Endothelial cell of umbilical vein (primary cell): ENCODE results near the gene LTB4R. TPM values are rescaled to one million over a fixed set of nuclear protein-coding genes. Genes with fewer than 3 reads are reported as not detected.
"Not testable (repeated sequence)": the region's sequence is repeated elsewhere in the genome, so short reads cannot be mapped to it uniquely, and the experiment has no call there.

Experiments used
- BruUV-seq: library from RNA; stranded (reverse); fragments of 400-500 nt; replicated peaks from 2 replicates; lab custom pipeline; 2021; lab: Mats Ljungman, UMichigan
- CTCF ChIA-PET: fragments of 300-600, 350-600 bp; sonication (Branson Sonifier 250); formaldehyde crosslinking; loops from one replicate; lab custom pipeline; 2021; ENCODE audit warnings: antibody characterized with exemption, inconsistent platforms; lab: Charles Lee
- POLR2A ChIA-PET: fragments of 300-600, 350-600 bp; sonication (Branson Sonifier 250); formaldehyde crosslinking; loops from one replicate; lab custom pipeline; 2021; ENCODE audit warnings: antibody characterized with exemption, inconsistent platforms; lab: Charles Lee
- DNase-seq: peaks from one replicate; pipeline ENCODE4 v3.0.0-alpha.2; 2011; ENCODE audit warnings: low read depth, low spot score
- FAIRE-seq: peaks from 2 replicates; lab custom pipeline; 2011; peaks lifted over from hg19 to GRCh38; lab: Jason Lieb, UNC
- H2AFZ ChIP-seq: 2 replicates; pipeline ENCODE4 v1.6.0; 2012; ENCODE audit warnings: low read depth, low read length, control low read depth, inconsistent platforms
- H3K27ac ChIP-seq: 2 replicates; pipeline ENCODE4 v1.5.1; 2011; ENCODE audit warnings: low read depth, mild to moderate bottlenecking, control low read depth, low read length, moderate library complexity; ENCODE audit not compliant: insufficient read depth
- H3K27me3 ChIP-seq, 2 experiments: 2 replicates each; pipeline versions ENCODE4 v1.6.0 to v1.6.1; 2011; ENCODE audit warnings: low read length in 2 of 2, mixed read lengths in 1 of 2; ENCODE audit not compliant: control insufficient read depth in 2 of 2, insufficient read depth in 2 of 2
- H3K36me3 ChIP-seq, 2 experiments: 2 replicates in 1 of 2; 3 replicates in 1 of 2; pipeline ENCODE4 v1.5.1; 2011; ENCODE audit warnings: low read length in 2 of 2, mild to moderate bottlenecking in 1 of 2, moderate library complexity in 1 of 2; ENCODE audit not compliant: control insufficient read depth in 2 of 2, insufficient read depth in 2 of 2; ENCODE audit errors: extremely low read depth in 1 of 2
- H3K4me1 ChIP-seq: 3 replicates; pipeline ENCODE4 v1.5.1; 2011; ENCODE audit warnings: mild to moderate bottlenecking, low read length; ENCODE audit not compliant: control insufficient read depth, insufficient read depth; ENCODE audit errors: extremely low read depth
- H3K4me2 ChIP-seq: 2 replicates; pipeline ENCODE4 v1.6.1; 2011; ENCODE audit warnings: low read length, control low read depth, mixed read lengths; ENCODE audit not compliant: insufficient read depth
- H3K4me3 ChIP-seq, 3 experiments: fragments of 200-600 bp in 1 of 3; sonication (generic), shearing (Covaris generic) in 1 of 3; replicated peaks in 1 of 3; 2 replicates each; pipeline ENCODE4 v1.5.1; 2011 to 2016; ENCODE audit warnings: control low read depth in 3 of 3, low read length in 3 of 3, mild to moderate bottlenecking in 2 of 3, inconsistent platforms in 1 of 3, low read depth in 1 of 3, moderate library complexity in 1 of 3; ENCODE audit not compliant: insufficient read depth in 1 of 3
- H3K79me2 ChIP-seq: 2 replicates; pipeline ENCODE4 v1.6.0; 2012; ENCODE audit warnings: low read length, inconsistent platforms; ENCODE audit not compliant: control insufficient read depth, insufficient read depth
- H3K9ac ChIP-seq: replicated peaks from 2 replicates; pipeline ENCODE3; 2011; ENCODE audit warnings: low read length, control low read depth; ENCODE audit not compliant: insufficient read depth; ENCODE audit errors: extremely low read depth
- H3K9me1 ChIP-seq: replicated peaks from 3 replicates; pipeline ENCODE4 v1.6.0; 2011; ENCODE audit warnings: mild to moderate bottlenecking, low read length; ENCODE audit not compliant: control insufficient read depth, insufficient read depth; ENCODE audit errors: extremely low read depth
- H3K9me3 ChIP-seq: replicated peaks from 2 replicates; pipeline ENCODE4 v1.5.1; 2012; ENCODE audit warnings: low read length, inconsistent platforms; ENCODE audit not compliant: control insufficient read depth, insufficient read depth
- H4K20me1 ChIP-seq: replicated peaks from 2 replicates; pipeline ENCODE3; 2011; ENCODE audit warnings: mild to moderate bottlenecking, low read length; ENCODE audit not compliant: control insufficient read depth, insufficient read depth; ENCODE audit errors: extremely low read depth
- MYC ChIP-seq: IDR thresholded peaks from one replicate; pipeline ENCODE4 v1.6.1; 2011; ENCODE audit warnings: mild to moderate bottlenecking, low read depth, low read length
- POLR2AphosphoS5 ChIP-seq: IDR thresholded peaks from 2 replicates; pipeline ENCODE4 v1.6.1; 2012; ENCODE audit warnings: low read depth, mild to moderate bottlenecking, control low read depth, low read length, moderate library complexity; ENCODE audit not compliant: insufficient read depth
- dilution Hi-C: fragments of 300-500 bp; cut with MboI; formaldehyde crosslinking; loops from one replicate; pipeline ENCODE4 v1.15.0; 2019; ENCODE audit warnings: low sequenced_read_pairs; ENCODE audit not compliant: extremely low pct_ligation_motif_present
- intact Hi-C: fragments of 100-400 bp; cut with micrococcal nuclease; formaldehyde crosslinking; loops from one replicate; pipeline ENCODE4 v1.10.0; 2022
- polyA plus RNA-seq, 4 experiments: library from polyadenylated mRNA; depleted of rRNA in 3 of 4; stranded (reverse) in 3 of 4; unstranded in 1 of 4; fragments of >200 nt; gene quantifications; 2 replicates each; pipeline versions ENCODE4 v1.2.1 to v1.2.3, GENCODE V29; 2011 to 2012; ENCODE audit warnings: missing spikeins in 1 of 4
- total RNA-seq: library from RNA; stranded (reverse); gene quantifications from 2 replicates; pipeline ENCODE4 v1.2.3, GENCODE V29; 2021
- TF ChIP-seq, protein P1 (sequence below): IDR thresholded peaks from 2 replicates; pipeline ENCODE4 v1.6.1; 2011; ENCODE audit not compliant: insufficient read depth, insufficient read length

LTB4R gene
- total and polyA plus RNA-seq, 2 donors (not counting 3 experiments of a cell fraction or from before 2014, with no cell fraction given): 9.1 to 10.5 TPM

- H3K36me3 ChIP-seq, H3K9ac ChIP-seq, H3K79me2 ChIP-seq, H3K9me1 ChIP-seq, H4K20me1 ChIP-seq, DNase-seq, H2AFZ ChIP-seq, FAIRE-seq, H3K4me3 ChIP-seq, BruUV-seq, H3K27ac ChIP-seq, H3K4me2 ChIP-seq, intact Hi-C loops, dilution Hi-C loops, POLR2A ChIA-PET, H3K4me1 ChIP-seq, H3K9me3 ChIP-seq: not testable (repeated sequence)
- CTCF ChIA-PET: interaction anchor here (1.3 kb wide), 1 partner anchor 77 kb away, joined by 4 read pairs; no protein-coding TSS in a partner anchor
- peaks cover 26 to 30% of the 10 kb centered on the region in 2 experiments for H3K27me3 ChIP-seq
Measured at GRCh38 chr14:24354482-24354825, 43.2 kb downstream of the LTB4R start.

DNA sequence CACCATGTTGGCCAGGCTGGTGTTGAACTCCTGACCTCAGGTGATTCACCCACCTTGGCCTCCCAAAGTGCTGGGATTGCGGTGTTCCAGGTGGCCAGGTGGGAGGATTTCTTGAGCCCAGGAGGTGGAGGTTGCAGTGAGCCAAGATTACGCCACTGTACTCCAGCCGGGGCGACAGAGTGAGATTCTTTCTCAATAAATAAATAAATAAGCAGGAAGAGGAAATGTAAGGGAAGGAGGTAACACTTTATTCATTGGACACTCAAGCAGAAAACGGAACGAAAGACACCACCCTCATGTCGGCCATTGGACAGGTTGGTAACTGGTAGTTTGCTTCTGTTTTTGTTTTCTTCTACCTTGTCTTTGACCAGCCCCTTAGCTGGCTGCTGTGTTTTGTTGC, 43.7 kb downstream of the LTB4R start:
- dilution Hi-C loops (no loop called here), intact Hi-C loops (no loop called here)
- TF ChIP-seq MYC (no peak), POLR2AphosphoS5 (no peak)
- TF ChIP-seq, protein P1, sequence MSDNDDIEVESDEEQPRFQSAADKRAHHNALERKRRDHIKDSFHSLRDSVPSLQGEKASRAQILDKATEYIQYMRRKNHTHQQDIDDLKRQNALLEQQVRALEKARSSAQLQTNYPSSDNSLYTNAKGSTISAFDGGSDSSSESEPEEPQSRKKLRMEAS: no peak
- peaks cover 20 to 24% of the 10 kb centered on the region in 2 experiments for H3K27me3 ChIP-seq
- DNase-seq: no peak
- ChIA-PET CTCF (interaction anchor here (1.3 kb wide), 1 partner anchor 76 kb away, joined by 4 read pairs; no protein-coding TSS in a partner anchor), POLR2A (no interaction called here)
- no peak for FAIRE-seq
- no peak overlapping the region for H3K4me2 ChIP-seq
- BruUV-seq: no TSS peak
- no peaks in the 10 kb centered on the region for H3K9me3 ChIP-seq
- no peak overlapping the region for H3K9ac ChIP-seq
- no peak overlapping the region for H3K27ac ChIP-seq
- H3K36me3 ChIP-seq: no peaks in the 10 kb centered on the region
- H4K20me1 ChIP-seq: no peaks in the 10 kb centered on the region
- H3K4me1 ChIP-seq: no peaks in the 10 kb centered on the region
- no peaks in the 10 kb centered on the region for H3K9me1 ChIP-seq
- H3K4me3 ChIP-seq: no peak overlapping the region
- no peaks in the 10 kb centered on the region for H3K79me2 ChIP-seq
- H2AFZ ChIP-seq: no peak overlapping the region
